KMS-11 (cell line): ENCODE measurements around the gene DCTN3.

Experiments used
- H2AFZ ChIP-seq: fragments of 200-600 bp; sonication (generic); 2 replicates; pipeline ENCODE4 v1.6.1; 2016; ENCODE audit warnings: antibody characterized with exemption, mixed run types, low read depth
- H3K27ac ChIP-seq: fragments of 200-600 bp; sonication (generic); 2 replicates; pipeline ENCODE4 v1.6.1; 2016; ENCODE audit warnings: mild to moderate bottlenecking, mixed run types
- H3K27me3 ChIP-seq: fragments of 200-600 bp; sonication (generic); 2 replicates; pipeline ENCODE4 v1.6.1; 2017; ENCODE audit warnings: mild to moderate bottlenecking, low read depth, mixed run types, moderate library complexity; ENCODE audit not compliant: insufficient read depth
- H3K36me3 ChIP-seq: fragments of 200-600 bp; sonication (generic); 2 replicates; pipeline ENCODE4 v1.6.1; 2017; ENCODE audit warnings: mild to moderate bottlenecking, mixed run types; ENCODE audit not compliant: insufficient read depth
- H3K4me1 ChIP-seq: fragments of 200-600 bp; sonication (generic); 2 replicates; pipeline ENCODE4 v1.6.1; 2016; ENCODE audit warnings: mild to moderate bottlenecking, low read depth, mixed run types; ENCODE audit not compliant: poor library complexity, severe bottlenecking
- H3K4me2 ChIP-seq: fragments of 200-600 bp; sonication (generic); 2 replicates; pipeline ENCODE4 v1.7.0; 2016; ENCODE audit warnings: mild to moderate bottlenecking, mixed run types
- H3K4me3 ChIP-seq: fragments of 200-600 bp; sonication (generic); IDR thresholded peaks from 2 replicates; pipeline ENCODE4 v1.6.1; 2017; ENCODE audit warnings: low read depth, low read length, mixed read lengths; ENCODE audit not compliant: insufficient read depth
- H3K79me2 ChIP-seq: fragments of 200-600 bp; sonication (generic); 2 replicates; pipeline ENCODE4 v1.6.1; 2016; ENCODE audit warnings: low read depth, mixed run types; ENCODE audit not compliant: insufficient read depth
- H3K9ac ChIP-seq: fragments of 200-600 bp; sonication (generic); 2 replicates; pipeline ENCODE4 v1.6.1; 2016; ENCODE audit warnings: mild to moderate bottlenecking, mixed run types
- H4K20me1 ChIP-seq: fragments of 200-600 bp; sonication (generic); 2 replicates; pipeline ENCODE4 v1.6.1; 2016; ENCODE audit warnings: mild to moderate bottlenecking, mixed run types; ENCODE audit not compliant: insufficient read depth
- CTCF ChIP-seq: fragments of 200-600 bp; sonication (generic); conservative IDR thresholded peaks from 2 replicates; pipeline ENCODE4 v1.6.1; 2017; ENCODE audit warnings: low read depth, mild to moderate bottlenecking, antibody characterized with exemption, low read length, moderate library complexity, mixed read lengths

The DCTN3 gene

GRCh38 chr9:34575862-34576596 is 44.3 kb downstream of the DCTN3 start:
- no peak overlapping the region for H2AFZ ChIP-seq
- peaks cover 62% of the 10 kb centered on the region for H3K27me3 ChIP-seq
- H4K20me1 ChIP-seq, result no peaks in the 10 kb centered on the region
- no peaks in the 10 kb centered on the region for H3K79me2 ChIP-seq
- H3K4me1 ChIP-seq, result no peaks in the 10 kb centered on the region
- H3K9ac ChIP-seq, result no peak overlapping the region
- TF ChIP-seq CTCF, result no peak
- H3K36me3 ChIP-seq, result no peaks in the 10 kb centered on the region
- H3K4me2 ChIP-seq, result no peak overlapping the region
- H3K27ac ChIP-seq, result no peak overlapping the region
- no peak overlapping the region for H3K4me3 ChIP-seq

GRCh38 chr9:34575241-34575640 is 45.1 kb downstream of the DCTN3 start:
- Histone ChIP-seq H3K4me3 (no peak overlapping the region), H3K36me3 (no peaks in the 10 kb centered on the region), H3K79me2 (no peaks in the 10 kb centered on the region), H3K4me1 (no peaks in the 10 kb centered on the region), H3K27ac (no peak overlapping the region), H2AFZ (no peak overlapping the region), H3K9ac (no peak overlapping the region), H3K4me2 (no peak overlapping the region), H4K20me1 (no peaks in the 10 kb centered on the region), H3K27me3 (peaks cover 62% of the 10 kb centered on the region)
- no peak for TF ChIP-seq CTCF

DNA sequence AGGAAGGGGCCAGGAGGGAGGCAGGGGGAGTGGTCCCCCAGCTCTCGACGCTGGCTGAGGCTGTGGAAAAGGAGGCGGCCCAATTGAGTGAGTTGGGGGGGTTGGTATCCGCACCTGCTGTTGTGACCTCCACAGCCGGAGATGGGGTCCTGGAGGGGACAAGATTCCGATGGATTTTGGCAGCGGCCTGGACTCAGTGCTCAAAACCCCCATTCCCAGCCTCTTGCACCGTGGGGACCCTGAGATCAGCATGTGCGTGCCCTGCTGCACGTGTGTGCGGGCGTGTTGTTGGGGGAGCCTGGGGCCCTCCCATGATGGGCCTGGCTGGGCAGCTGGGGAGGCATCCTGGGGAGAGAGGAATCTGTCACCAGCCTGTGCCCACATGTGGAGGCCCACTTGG is 45.7 kb downstream of the DCTN3 start:
- no peaks in the 10 kb centered on the region for H3K36me3 ChIP-seq
- H2AFZ ChIP-seq, result no peak overlapping the region
- TF ChIP-seq CTCF, result no peak
- H3K9ac ChIP-seq, result no peak overlapping the region
- H3K27ac ChIP-seq, result no peak overlapping the region
- no peak overlapping the region for H3K4me2 ChIP-seq
- H3K4me3 ChIP-seq, result no peak overlapping the region
- H3K27me3 ChIP-seq, result peaks cover 64% of the 10 kb centered on the region
- H3K4me1 ChIP-seq, result no peaks in the 10 kb centered on the region
- H4K20me1 ChIP-seq, result no peaks in the 10 kb centered on the region
- H3K79me2 ChIP-seq, result no peaks in the 10 kb centered on the region

DNA sequence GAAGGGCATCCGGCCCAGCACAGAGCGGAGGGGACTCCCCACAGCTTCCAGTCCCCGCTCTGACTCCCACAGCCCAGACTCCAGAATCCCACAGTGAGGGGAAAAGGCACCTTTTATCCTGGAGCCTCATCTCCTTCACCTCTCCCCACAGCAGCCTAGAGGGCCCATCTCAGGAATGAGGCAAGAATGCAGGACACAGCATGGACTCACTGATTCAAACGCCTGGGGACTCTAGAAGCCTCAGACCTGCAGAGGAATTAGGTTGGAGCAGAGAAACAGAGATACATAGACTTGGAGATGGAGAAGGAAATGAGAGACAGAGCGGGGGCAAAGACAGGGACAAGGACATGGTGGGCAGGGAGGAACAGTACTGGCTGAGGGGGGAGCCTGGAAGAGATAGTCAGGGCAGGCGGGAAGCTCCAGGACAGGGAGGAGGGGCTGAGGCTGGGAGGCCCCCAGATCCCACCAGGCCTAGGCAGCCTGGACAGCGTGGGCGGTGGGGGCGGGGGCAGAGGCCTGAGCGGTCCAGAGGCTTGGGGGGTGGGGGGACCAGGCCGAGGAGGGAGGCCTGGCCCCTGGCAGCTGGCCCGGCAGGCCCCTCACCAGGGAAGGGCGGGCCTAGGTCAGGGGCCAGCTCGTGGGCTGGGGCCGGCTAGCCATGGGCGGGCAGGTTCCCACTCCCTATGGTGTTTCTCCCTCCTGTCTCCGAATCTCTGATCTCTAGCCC is 46.5 kb downstream of the DCTN3 start:
- H3K4me2 ChIP-seq, result no peak overlapping the region
- no peak overlapping the region for H3K27ac ChIP-seq
- no peaks in the 10 kb centered on the region for H3K36me3 ChIP-seq
- H2AFZ ChIP-seq, result no peak overlapping the region
- H3K4me3 ChIP-seq, result no peak overlapping the region
- H3K27me3 ChIP-seq, result peaks cover 61% of the 10 kb centered on the region
- H3K79me2 ChIP-seq, result no peaks in the 10 kb centered on the region
- no peak for TF ChIP-seq CTCF
- H4K20me1 ChIP-seq, result no peaks in the 10 kb centered on the region
- H3K4me1 ChIP-seq, result no peaks in the 10 kb centered on the region
- no peak overlapping the region for H3K9ac ChIP-seq
